ENCODE results near the gene TBC1D22B.

TBC1D22B gene

GRCh38 chr6:37304766-37305165, 47.2 kb downstream of the TBC1D22B start:
- no peak for DNase-seq

GRCh38 chr6:37305841-37306425, 48.4 kb downstream of the TBC1D22B start:
- DNase-seq = no peak

- DNase-seq = peak; percentile 21
Observed at GRCh38 chr6:37306624-37307222, 49.2 kb downstream of the TBC1D22B start.

GRCh38 chr6:37307484-37307883, 49.9 kb downstream of the TBC1D22B start:
- DNase-seq = peak; percentile 35

- DNase-seq = peak; percentile 97
Observed at GRCh38 chr6:37308069-37308815, 50.7 kb downstream of the TBC1D22B start.

- no peak for DNase-seq
Observed at GRCh38 chr6:37309046-37309445, 51.5 kb downstream of the TBC1D22B start.

GRCh38 chr6:37309692-37310091, 52.1 kb downstream of the TBC1D22B start:
- no peak for DNase-seq

- no peak for DNase-seq
Observed at GRCh38 chr6:37310966-37311365, 53.4 kb downstream of the TBC1D22B start.

- DNase-seq = no peak
Observed at GRCh38 chr6:37311741-37312473, 54.3 kb downstream of the TBC1D22B start.

GRCh38 chr6:37313723-37314486, 56.3 kb downstream of the TBC1D22B start:
- no peak for DNase-seq

GRCh38 chr6:37314487-37315156, 57.0 kb downstream of the TBC1D22B start:
- DNase-seq = no peak

GRCh38 chr6:37315157-37315515, 57.6 kb downstream of the TBC1D22B start:
- no peak for DNase-seq

GRCh38 chr6:37316071-37316470, 58.5 kb downstream of the TBC1D22B start:
- DNase-seq = no peak

GRCh38 chr6:37317312-37318038, 59.9 kb downstream of the TBC1D22B start:
- DNase-seq = no peak

GRCh38 chr6:37319156-37319555, 61.6 kb downstream of the TBC1D22B start:
- no peak for DNase-seq

- no peak for DNase-seq
Observed at GRCh38 chr6:37319856-37320480, 62.4 kb downstream of the TBC1D22B start.

GRCh38 chr6:37320646-37321045, 63.1 kb downstream of the TBC1D22B start:
- peak; percentile 74 for DNase-seq

- DNase-seq = no peak
Observed at GRCh38 chr6:37321101-37321500, 63.5 kb downstream of the TBC1D22B start.

- DNase-seq = no peak
Observed at GRCh38 chr6:37321516-37322415, 64.2 kb downstream of the TBC1D22B start.

- peak; percentile 81 for DNase-seq
Observed at GRCh38 chr6:37323580-37323979, 66.0 kb downstream of the TBC1D22B start.

Data from DMS79 (cell line).